Right renal cortex interstitium (tissue), 3 donors: ENCODE results near the gene GPR173. TPM values are rescaled to one million over a fixed set of nuclear protein-coding genes. Genes with fewer than 3 reads are reported as not detected.

Experiments
- DNase-seq, 3 donors: peaks; one replicate each; pipeline ENCODE4 v3.0.0-alpha.2; 2013; ENCODE audit warnings: low read depth in 3 of 3, low spot score in 2 of 3
- polyA plus RNA-seq, 3 donors: library from polyadenylated mRNA; unstranded; fragments of 120-200 nt; gene quantifications; one replicate each; pipeline ENCODE4 v1.2.1, GENCODE V29; 2013; ENCODE audit not compliant: insufficient read length in 3 of 3

Gene GPR173
- 10 to 100 TPM; 13.1 TPM for polyA plus RNA-seq

- DNase-seq: peak; percentile 25 to 45 (median 41)
These were observed at the start of gene GPR173 for GRCh38 chrX:53048169-53049126. TSS of gene GPR173 (plus strand) at chrX:53048789. CDS start at chrX:53076622, 27,833 bp downstream.

DNA sequence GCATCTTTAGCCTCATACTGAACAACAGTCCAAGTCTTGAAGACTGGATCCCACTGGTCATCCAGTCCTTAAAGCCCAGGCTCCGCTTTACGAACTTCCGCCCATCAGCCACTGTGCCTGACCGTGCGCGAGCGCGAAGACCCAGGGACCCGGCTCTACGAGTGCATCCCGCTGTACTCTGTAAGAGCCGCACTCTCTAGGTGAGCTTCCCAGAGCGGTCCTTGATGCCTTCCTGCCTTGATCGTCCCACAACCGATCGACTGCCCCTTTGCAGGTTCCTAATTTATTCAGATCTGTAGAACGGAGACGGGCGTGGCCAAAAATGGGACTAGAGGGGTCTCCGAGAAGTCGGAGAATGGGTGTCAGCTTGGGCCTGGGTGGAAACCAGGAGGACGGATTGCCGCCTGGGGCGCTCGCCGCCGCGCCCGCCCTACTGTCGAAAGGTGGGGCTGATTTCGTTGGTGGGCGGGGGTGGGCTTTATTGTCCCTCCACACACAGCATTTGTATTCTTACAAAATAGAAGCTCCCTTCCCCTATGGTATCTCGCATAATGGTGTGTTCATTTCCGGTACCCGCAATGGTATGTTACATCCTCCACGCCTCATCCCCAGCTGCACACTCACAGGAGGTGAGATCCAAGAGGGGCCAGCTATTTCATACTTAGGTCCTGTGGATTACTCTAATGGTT is 48.0 kb upstream of the GPR173 start:
- no peak for DNase-seq

DNA sequence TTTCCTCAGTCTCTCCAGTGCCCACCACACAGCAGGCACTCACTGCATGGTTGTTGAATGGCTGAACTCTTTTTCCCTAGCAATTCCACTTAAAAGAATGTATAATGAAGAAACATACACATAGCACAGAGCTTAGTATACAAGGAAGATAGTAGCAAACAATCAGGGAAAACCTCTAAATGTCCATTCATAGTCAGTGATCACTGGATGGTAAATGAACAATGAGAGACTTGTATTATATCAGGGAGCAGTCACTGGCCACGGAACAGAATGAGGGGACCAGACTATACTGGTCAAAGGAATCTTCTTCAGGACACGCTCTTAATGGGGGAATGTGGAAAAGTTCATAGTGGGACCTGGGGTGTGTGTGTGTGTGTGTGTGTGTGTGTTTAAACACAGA is 46.6 kb upstream of the GPR173 start:
- no peak for DNase-seq

- DNase-seq: no peak
These were observed 45.5 kb upstream of the GPR173 start for GRCh38 chrX:53003111-53003510.

- no peak for DNase-seq
These were observed 44.6 kb upstream of the GPR173 start for GRCh38 chrX:53004038-53004437.

DNA sequence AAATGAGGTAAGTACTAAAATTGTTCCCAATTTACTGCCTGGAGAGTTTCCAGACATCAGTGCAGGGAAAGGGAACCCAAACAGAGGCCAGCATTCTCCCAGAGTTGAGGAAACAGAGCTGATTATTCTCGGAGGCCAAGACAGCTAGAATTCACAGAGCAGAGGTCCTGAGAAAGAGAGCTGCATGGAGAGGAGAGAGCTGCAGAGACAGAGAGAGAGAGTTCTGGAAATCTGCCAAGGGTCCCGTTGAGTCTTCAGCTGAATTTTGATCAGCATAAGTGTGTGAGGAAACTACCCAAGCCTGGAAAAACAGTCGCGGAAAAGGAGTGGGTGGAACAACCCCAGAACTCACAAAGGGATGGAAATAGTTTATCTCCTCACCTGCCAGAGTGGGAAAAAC is 43.8 kb upstream of the GPR173 start:
- no peak for DNase-seq

DNA sequence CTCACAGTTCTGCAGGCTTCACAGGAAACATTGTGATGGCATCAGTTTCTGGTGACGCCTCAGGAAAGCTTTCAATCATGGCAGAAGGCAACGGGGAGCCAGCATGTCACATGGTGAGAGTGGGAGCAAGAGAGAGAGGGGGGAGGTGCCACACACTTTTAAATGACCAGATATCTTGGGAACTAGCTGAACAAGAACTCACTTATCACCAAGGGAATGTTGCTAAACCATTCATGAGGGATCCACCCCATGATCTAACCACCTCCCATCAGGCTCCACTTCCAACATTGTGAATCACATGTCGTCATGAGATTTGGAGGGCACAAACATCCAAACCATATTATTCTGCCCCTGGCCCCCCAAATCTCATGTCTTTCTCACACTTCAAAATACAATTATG is 43.3 kb upstream of the GPR173 start:
- DNase-seq: no peak

- DNase-seq: no peak
These were observed 39.6 kb upstream of the GPR173 start for GRCh38 chrX:53009032-53009431.

GRCh38 chrX:53013291-53013690 is 35.3 kb upstream of the GPR173 start:
- no peak for DNase-seq

GRCh38 chrX:53018627-53019026 is 30.0 kb upstream of the GPR173 start:
- no peak for DNase-seq

- DNase-seq: no peak
These were observed 26.2 kb upstream of the GPR173 start for GRCh38 chrX:53022381-53022780.

GRCh38 chrX:53028678-53029077 is 19.9 kb upstream of the GPR173 start:
- no peak for DNase-seq

- DNase-seq: no peak
These were observed 17.2 kb upstream of the GPR173 start for GRCh38 chrX:53031380-53031779.

- DNase-seq: no peak
These were observed 12.4 kb upstream of the GPR173 start for GRCh38 chrX:53036149-53036548.

DNA sequence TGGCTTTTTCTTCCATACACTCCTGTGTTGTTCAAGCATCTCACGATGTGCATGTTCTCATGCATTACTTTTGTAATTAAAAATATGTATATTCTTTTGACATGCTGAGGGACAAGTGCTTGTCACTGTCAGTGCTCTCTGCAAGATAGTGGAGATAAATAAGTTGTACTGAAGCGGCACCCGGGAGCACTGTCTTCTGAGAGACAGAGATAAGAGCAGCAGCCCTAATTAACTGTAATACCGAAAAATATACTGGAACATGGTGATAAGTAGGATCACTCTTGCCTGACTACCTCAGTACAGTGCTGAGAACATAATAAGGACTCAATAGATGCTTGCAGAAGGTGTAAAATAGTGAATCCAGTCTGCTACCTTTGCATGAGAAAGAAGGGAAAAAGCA is 9.4 kb upstream of the GPR173 start:
- no peak for DNase-seq

DNA sequence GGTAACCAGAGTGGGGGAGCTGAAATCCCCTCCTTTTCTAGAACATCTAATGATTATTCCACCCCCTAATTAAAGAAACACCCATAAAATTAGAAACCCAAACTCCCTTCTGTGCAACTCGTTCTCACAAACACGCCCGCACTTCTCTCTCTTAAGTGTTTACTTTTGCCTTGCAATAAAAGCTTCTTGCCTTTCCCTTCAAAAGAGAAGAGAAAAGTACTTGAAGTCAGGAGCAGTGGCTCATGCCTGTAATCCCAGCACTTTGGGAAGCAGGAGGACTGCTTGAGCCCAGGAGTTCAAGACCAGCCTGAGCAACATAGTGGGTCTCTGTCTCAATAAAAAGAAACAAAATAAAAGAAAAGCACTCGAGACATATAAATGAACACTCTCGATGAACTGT is 3.6 kb upstream of the GPR173 start:
- no peak for DNase-seq

DNA sequence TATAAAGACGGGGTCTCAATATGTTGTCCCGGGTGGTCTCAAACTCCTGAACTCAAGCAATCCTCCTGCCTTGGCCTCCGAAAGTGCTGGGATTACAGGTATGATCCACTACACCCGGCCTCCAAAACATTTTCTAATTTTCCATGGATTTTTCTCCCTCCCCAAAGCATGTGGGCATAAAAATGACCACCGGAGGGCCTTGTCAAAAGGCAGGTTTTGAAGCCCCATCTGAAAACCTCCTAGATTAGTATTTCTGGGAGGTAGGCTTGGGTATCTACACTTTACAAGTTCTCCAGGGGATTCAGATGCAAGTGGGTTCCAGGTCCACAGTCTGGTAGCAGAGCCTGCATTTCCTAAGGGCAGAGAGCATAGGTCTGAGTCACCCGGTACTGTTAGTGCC is 1.4 kb upstream of the GPR173 start:
- no peak for DNase-seq

GRCh38 chrX:53049127-53049517 is 533 bp downstream of the GPR173 start:
- no peak for DNase-seq

DNA sequence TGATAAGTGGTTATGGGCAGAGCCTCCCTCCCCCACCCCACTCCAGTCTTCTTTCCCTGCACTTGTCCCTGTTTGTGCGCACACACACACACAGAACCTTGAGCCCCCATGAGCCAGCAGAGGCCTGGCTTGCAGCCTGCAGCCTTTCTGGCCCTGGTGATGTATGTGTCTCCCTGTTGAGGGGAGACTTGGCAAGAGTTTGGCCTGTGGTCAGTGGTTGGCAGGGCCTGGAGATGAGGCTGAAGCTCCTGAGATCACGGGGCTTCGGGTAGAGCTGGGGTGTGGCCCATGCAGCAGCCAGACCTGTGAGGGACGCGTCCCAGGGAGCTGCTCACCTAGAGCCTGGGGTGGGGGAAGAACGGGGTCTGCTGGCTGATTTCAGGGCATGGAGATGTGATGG is 2.3 kb downstream of the GPR173 start:
- no peak for DNase-seq

DNA sequence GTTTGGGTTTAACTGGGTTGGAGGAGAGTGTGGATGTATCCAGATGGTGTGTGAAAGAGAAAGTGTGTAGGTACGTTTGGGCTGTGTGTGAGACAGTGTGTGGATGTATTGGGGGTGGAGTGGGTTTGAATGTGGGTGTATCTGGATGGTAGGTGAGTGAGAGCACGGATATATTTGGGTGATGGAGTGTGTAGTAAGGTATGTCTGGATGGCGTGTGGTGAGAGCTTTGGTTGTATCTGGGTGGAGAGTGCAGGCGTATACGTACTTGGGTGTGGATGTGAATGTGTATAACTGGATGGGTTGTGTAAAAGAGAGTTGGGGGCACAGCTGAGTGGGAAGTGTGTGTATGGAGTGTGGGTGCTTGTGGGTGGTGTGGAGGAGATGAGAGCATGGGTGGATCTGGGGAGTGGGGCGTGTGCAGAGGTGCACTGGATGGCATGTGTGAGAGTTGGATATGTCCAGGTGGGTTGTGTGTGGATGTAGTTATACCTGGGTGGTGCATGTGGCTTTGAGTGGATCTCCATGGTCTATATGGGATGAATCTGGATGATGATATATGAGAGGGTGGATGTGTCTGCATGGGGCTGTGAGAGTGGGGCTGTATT is 6.8 kb downstream of the GPR173 start:
- DNase-seq: no peak

- DNase-seq: no peak
These were observed 7.7 kb downstream of the GPR173 start for GRCh38 chrX:53056292-53056691.

- DNase-seq: no peak
These were observed 16.5 kb downstream of the GPR173 start for GRCh38 chrX:53065104-53065503.
